ENCODE data around the gene KRT5. TPM values are rescaled to one million over a fixed set of nuclear protein-coding genes. Genes with fewer than 3 reads are reported as not detected.
"Not testable (repeated sequence)": the region's sequence is repeated elsewhere in the genome, so short reads cannot be mapped to it uniquely, and the experiment has no call there.

KRT5 gene
- total RNA-seq, 4 donors from 2014 or later: 4.6 to 452 (median 18.6) TPM

DNA sequence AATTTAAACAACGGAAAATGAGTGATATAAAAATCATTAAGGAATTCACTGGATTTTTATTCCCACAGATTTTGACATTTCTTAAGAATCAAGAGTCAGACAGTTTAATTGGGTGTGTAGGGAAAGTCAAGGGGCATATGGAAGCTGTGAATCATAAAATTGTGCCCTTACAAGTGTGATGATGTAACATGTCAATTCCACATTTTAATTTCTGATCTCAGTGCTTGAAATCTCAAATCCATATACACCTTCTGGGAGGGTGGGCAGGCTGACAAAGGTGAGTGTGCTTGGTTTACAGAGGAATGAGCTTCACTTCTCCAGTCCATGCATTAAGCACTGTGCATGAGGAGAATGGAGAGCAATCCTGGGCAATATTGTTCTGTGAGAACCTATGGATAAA is 26.1 kb downstream of the KRT5 start:
- H3K27ac ChIP-seq: no peak overlapping the region
- peaks cover 0 to 8% (median 0%) of the 10 kb centered on the region in 3 donors for H3K4me1 ChIP-seq

DNA sequence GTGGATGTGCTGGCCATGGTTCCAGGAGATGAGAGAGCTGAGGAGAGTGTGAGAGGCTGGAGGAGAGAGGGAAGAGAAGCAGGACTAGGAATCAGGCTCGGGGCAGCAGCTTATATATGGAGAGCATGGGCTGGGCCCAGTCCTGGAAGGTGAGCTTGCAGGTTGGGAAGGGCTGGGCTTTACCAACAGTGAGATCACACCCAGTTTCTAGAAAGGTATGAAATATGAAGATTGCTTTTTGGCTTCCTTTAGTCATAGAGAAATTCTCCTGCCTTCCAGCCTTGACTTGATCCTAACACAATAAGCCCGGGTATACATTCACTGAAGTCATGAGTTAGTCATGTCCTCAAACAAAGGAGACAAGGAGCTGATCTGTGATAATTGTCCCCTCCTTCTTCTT is 27.0 kb downstream of the KRT5 start, which contains the start of gene KRT6A:
TSS of gene KRT6A (minus strand) at position 86 of the 400 bp plus-strand sequence. CDS start at position 17, 69 bp downstream.
- no peak within 1 kb of the TSS for H3K27ac ChIP-seq
- WGBS, 2 donors (ENCODE audit: low coverage in 1 of 2): 89 to 100% methylated on average over 1 to 2 of the region's 2 CpGs

More for the DNA sequence above, 26.1 kb downstream of the KRT5 start:
- TF ChIP-seq POLR2AphosphoS5 (IDR thresholded peaks at IDR 0.05): no peak
- TF ChIP-seq, protein P1, sequence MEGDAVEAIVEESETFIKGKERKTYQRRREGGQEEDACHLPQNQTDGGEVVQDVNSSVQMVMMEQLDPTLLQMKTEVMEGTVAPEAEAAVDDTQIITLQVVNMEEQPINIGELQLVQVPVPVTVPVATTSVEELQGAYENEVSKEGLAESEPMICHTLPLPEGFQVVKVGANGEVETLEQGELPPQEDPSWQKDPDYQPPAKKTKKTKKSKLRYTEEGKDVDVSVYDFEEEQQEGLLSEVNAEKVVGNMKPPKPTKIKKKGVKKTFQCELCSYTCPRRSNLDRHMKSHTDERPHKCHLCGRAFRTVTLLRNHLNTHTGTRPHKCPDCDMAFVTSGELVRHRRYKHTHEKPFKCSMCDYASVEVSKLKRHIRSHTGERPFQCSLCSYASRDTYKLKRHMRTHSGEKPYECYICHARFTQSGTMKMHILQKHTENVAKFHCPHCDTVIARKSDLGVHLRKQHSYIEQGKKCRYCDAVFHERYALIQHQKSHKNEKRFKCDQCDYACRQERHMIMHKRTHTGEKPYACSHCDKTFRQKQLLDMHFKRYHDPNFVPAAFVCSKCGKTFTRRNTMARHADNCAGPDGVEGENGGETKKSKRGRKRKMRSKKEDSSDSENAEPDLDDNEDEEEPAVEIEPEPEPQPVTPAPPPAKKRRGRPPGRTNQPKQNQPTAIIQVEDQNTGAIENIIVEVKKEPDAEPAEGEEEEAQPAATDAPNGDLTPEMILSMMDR (IDR thresholded peaks at IDR 0.05): no peak
- no peak for TF ChIP-seq POLR2A (IDR thresholded peaks at IDR 0.05)
- TF ChIP-seq EP300 (IDR thresholded peaks at IDR 0.05): no peak
- H3K27me3 ChIP-seq: peaks cover 10% of the 10 kb centered on the region
- H3K9me3 ChIP-seq: no peaks in the 10 kb centered on the region
- WGBS, 2 donors (ENCODE audit: low coverage in 1 of 2): 83 to 87% methylated on average over 1 of the region's 1 CpG
- H3K4me3 ChIP-seq: no peak overlapping the region
- no peaks in the 10 kb centered on the region for H3K36me3 ChIP-seq
- no peak for ATAC-seq

DNA sequence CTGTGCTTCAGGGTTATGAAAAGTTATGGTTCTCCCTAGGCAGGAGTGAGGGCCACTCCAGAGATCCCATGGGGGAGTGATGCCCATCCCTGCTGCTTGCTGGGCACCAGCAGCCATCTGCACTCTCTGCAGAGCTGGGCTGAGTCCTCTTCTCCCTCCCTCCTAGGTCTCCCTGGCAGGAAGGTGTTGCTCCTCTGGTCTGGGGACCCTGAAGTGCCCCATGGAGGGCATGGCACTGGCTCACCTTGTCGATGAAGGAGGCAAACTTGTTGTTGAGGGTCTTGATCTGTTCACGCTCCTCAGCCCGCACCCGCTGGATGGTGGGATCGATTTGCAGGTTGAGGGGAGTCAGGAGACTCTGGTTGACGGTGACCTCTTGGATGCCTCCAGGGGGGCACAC is 27.8 kb downstream of the KRT5 start:
- not testable (repeated sequence) for H3K4me1 ChIP-seq, H3K9me3 ChIP-seq, H3K4me3 ChIP-seq, H3K27ac ChIP-seq, H3K36me3 ChIP-seq, ATAC-seq
- no CpG with 5 or more reads among the region's 6 CpGs for WGBS, 2 donors (ENCODE audit: low coverage in 1 of 2)
- peaks cover 10% of the 10 kb centered on the region for H3K27me3 ChIP-seq

More for the DNA sequence above, 27.0 kb downstream of the KRT5 start, which contains the start of gene KRT6A:
- Histone ChIP-seq H3K36me3 (no peaks in the 10 kb centered on the region), H3K4me3 (no peak within 1 kb of the TSS), H3K27me3 (peaks cover 10% of the 10 kb centered on the region), H3K9me3 (no peaks in the 10 kb centered on the region), H3K4me1 (peaks cover 0 to 8% (median 0%) of the 10 kb centered on the region in 3 donors)
- ATAC-seq: no peak
- no peak for TF ChIP-seq POLR2AphosphoS5 (IDR thresholded peaks at IDR 0.05)
- no peak for TF ChIP-seq POLR2A (IDR thresholded peaks at IDR 0.05)
- TF ChIP-seq EP300 (IDR thresholded peaks at IDR 0.05): no peak
- TF ChIP-seq, protein P1 (IDR thresholded peaks at IDR 0.05): no peak

- H3K4me1 ChIP-seq, H3K27ac ChIP-seq, H3K36me3 ChIP-seq, H3K4me3 ChIP-seq, H3K9me3 ChIP-seq, ATAC-seq: not testable (repeated sequence)
- WGBS, 2 donors (ENCODE audit: low coverage in 1 of 2): 50 to 63% methylated on average over 2 of the region's 8 CpGs
- H3K27me3 ChIP-seq: peaks cover 10% of the 10 kb centered on the region
Observed at GRCh38 chr12:52491495-52491894, 28.7 kb downstream of the KRT5 start.

DNA sequence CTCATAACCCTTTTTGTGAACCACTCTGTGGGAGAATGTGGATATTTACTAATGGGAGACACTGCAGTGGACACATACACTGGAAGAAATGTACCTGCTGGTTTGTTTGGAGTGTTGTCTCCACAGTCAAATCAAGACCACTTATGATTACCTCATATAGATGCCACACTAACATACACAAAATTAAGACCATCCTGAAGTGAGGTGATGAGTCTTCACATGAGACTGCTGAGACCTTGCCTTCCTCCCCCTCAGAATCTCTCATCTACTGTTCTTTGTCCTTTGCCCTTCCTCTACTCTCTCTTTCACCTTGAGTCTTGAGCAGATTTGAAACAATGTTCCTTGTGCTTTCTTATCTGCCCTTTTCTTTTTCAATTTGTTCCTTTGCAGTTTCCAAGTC is 31.5 kb downstream of the KRT5 start:
- peaks cover 17% of the 10 kb centered on the region for H3K27me3 ChIP-seq
- no peak for ATAC-seq
- H3K27ac ChIP-seq: no peak overlapping the region
- TF ChIP-seq POLR2A (IDR thresholded peaks at IDR 0.05) (no peak), EP300 (IDR thresholded peaks at IDR 0.05) (no peak), POLR2AphosphoS5 (IDR thresholded peaks at IDR 0.05) (no peak)
- TF ChIP-seq, protein P1 (IDR thresholded peaks at IDR 0.05): no peak
- H3K4me1 ChIP-seq: no peaks in the 10 kb centered on the region
- peaks cover 0 to 12% (median 0%) of the 10 kb centered on the region in 3 donors for H3K9me3 ChIP-seq
- H3K36me3 ChIP-seq: no peaks in the 10 kb centered on the region
- H3K4me3 ChIP-seq: no peak overlapping the region

DNA sequence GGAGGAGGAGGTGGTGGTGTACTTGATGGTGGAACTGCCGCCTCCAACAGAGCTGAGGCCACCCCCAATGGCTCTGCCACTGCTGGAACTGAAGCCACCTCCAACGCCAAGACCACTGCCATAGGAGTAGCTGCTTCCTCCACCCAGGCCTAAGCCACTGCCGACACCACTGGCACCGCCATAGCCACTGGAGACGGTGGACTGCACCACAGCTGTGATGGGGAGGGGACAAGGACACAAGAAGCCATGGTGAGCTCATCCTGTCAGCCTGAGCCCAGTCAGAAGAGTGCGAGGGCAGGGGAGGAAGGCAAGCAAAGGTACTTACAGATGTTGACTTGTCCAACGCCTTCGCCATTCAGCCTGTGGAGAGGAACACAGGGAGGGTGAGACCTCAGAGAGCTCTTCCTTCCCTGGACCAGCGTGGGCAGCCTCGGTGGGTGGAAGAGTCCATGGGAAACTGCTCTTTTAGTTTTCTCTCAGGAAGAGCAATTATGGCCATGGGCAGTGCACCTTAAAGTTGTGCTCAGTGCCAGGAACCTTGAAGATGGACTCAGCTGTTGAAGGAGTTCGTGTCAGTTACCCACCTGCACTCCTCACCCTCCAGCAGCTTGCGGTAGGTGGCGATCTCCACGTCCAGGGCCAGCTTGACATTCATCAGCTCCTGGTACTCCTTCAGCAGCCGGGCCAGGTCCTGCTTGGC is 32.3 kb downstream of the KRT5 start:
- Histone ChIP-seq H3K9me3 (peaks cover 0 to 12% (median 0%) of the 10 kb centered on the region in 3 donors), H3K27me3 (peaks cover 17% of the 10 kb centered on the region)
- H3K4me1 ChIP-seq, H3K4me3 ChIP-seq, ATAC-seq, H3K27ac ChIP-seq, H3K36me3 ChIP-seq: not testable (repeated sequence)
- 60% methylated on average over 2 of the region's 15 CpGs; no CpG with 5 or more reads in 1 of the 2 donors for WGBS, 2 donors (ENCODE audit: low coverage in 1 of 2)
